Muscle layer of duodenum (tissue), 2 donors: ENCODE data around the gene LCA5.

ENCODE experiments used
- H3K27ac ChIP-seq: one replicate; pipeline ENCODE4 v1.7.0; 2013; ENCODE audit warnings: mild to moderate bottlenecking, low read length
- H3K27me3 ChIP-seq: one replicate; pipeline ENCODE4 v1.7.0; 2013; ENCODE audit warnings: low read depth, mild to moderate bottlenecking, control low read depth, low read length
- H3K36me3 ChIP-seq, 2 donors: one replicate each; pipeline ENCODE4 v1.7.0; 2013; ENCODE audit warnings: low read length in 2 of 2, control low read depth in 1 of 2, mild to moderate bottlenecking in 1 of 2; ENCODE audit not compliant: insufficient read depth in 2 of 2, control insufficient read depth in 1 of 2
- H3K4me1 ChIP-seq, 2 donors: one replicate each; pipeline ENCODE4 v1.7.0; 2013; ENCODE audit warnings: low read length in 2 of 2, mild to moderate bottlenecking in 2 of 2, control low read depth in 1 of 2, moderate library complexity in 1 of 2; ENCODE audit not compliant: insufficient read depth in 2 of 2, control insufficient read depth in 1 of 2
- H3K4me3 ChIP-seq, 2 donors: one replicate each; pipeline ENCODE4 v1.7.0; 2013; ENCODE audit warnings: low read length in 2 of 2, low read depth in 1 of 2, mild to moderate bottlenecking in 1 of 2
- H3K9me3 ChIP-seq, 2 donors: one replicate each; pipeline ENCODE4 v1.7.0; 2013; ENCODE audit warnings: low read length in 2 of 2, control low read depth in 1 of 2, mild to moderate bottlenecking in 1 of 2; ENCODE audit not compliant: control insufficient read depth in 1 of 2
- donor health status: healthy.

The LCA5 gene

DNA sequence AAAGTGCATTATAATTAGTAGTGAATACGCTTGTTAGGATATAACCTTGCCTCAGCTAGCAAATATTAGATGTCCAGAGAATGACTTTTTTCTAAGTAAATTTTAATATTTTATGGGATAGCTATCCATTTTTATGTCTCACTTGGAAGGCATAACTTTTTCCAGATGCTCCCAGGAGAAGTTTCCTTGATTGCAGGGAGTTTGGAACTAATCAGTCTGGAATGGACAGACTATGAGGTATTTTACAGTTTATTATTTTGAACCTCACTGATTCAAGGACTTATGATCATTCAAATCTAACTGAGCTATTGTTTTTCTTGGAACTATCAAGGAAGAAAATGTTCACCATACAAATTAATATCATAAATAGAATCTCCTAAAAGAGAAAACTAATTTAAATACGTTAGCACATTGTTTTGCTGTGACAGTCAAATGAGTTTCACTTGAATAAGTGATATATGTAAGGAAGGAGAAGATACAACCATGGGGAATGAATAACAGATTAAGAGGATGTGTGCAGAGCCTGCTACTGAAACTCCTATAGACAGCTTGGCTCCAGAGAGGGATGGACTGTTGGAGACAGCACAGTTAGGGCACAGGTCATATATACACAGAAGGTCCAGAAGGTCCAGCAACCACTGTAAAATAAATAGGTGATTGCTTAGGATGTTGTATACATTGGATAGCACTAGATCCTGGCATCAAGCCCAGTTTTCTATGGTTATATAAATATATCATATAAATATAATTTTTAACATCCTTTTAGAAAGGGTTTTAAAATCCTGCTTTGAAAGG is 20.6 kb upstream of the LCA5 start:
- Histone ChIP-seq H3K36me3 (no peaks in the 10 kb centered on the region), H3K27ac (no peak overlapping the region), H3K27me3 (no peaks in the 10 kb centered on the region)

GRCh38 chr6:79554305-79554704 is 17.1 kb upstream of the LCA5 start:
- Histone ChIP-seq H3K27me3 (no peaks in the 10 kb centered on the region), H3K9me3 (no peaks in the 10 kb centered on the region), H3K4me1 (no peaks in the 10 kb centered on the region)

More for the DNA sequence above, 20.6 kb upstream of the LCA5 start:
- no peak overlapping the region for H3K4me3 ChIP-seq
- H3K4me1 ChIP-seq, result no peaks in the 10 kb centered on the region
- no peaks in the 10 kb centered on the region for H3K9me3 ChIP-seq

DNA sequence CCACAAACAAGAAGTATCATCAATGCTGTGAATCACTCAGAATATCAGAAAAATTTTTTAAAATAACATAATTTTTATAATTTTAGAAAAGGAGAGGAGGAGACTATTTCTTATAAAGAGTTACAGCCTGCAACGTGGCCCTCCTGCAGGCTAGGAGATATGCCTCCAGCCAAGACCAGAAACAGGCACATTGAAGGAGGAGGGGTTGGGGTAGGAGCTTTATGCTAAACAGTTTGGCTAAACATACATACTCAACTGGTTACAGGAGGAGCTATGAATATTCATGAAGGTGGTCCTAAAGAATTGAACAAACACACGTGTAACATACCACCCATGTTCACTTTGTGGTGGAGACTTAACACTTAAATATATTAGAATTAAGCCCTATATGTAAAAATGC is 14.2 kb upstream of the LCA5 start:
- peaks cover 0 to 8% of the 10 kb centered on the region in 2 donors for H3K36me3 ChIP-seq
- H3K4me3 ChIP-seq, result no peak overlapping the region
- H3K9me3 ChIP-seq, result no peaks in the 10 kb centered on the region
- H3K4me1 ChIP-seq, result no peaks in the 10 kb centered on the region
- no peak overlapping the region for H3K27ac ChIP-seq
- no peaks in the 10 kb centered on the region for H3K27me3 ChIP-seq

More at GRCh38 chr6:79554305-79554704, 17.1 kb upstream of the LCA5 start:
- Histone ChIP-seq H3K27ac (no peak overlapping the region), H3K36me3 (peaks cover 0 to 8% of the 10 kb centered on the region in 2 donors), H3K4me3 (no peak overlapping the region)

GRCh38 chr6:79548304-79548703 is 11.1 kb upstream of the LCA5 start:
- H3K36me3 ChIP-seq, result peaks cover 0 to 8% of the 10 kb centered on the region in 2 donors
- no peak overlapping the region for H3K27ac ChIP-seq
- no peak overlapping the region for H3K4me3 ChIP-seq
- no peaks in the 10 kb centered on the region for H3K9me3 ChIP-seq
- H3K4me1 ChIP-seq, result peaks cover 6 to 9% of the 10 kb centered on the region in 2 donors
- no peaks in the 10 kb centered on the region for H3K27me3 ChIP-seq

GRCh38 chr6:79546186-79546585 is 9.0 kb upstream of the LCA5 start:
- peak overlapping the region; percentile 83 for H3K27ac ChIP-seq
- peaks cover 6 to 9% of the 10 kb centered on the region in 2 donors for H3K4me1 ChIP-seq
- peaks cover 0 to 12% of the 10 kb centered on the region in 2 donors for H3K36me3 ChIP-seq
- H3K9me3 ChIP-seq, result no peaks in the 10 kb centered on the region
- no peaks in the 10 kb centered on the region for H3K27me3 ChIP-seq
- no peak overlapping the region for H3K4me3 ChIP-seq

DNA sequence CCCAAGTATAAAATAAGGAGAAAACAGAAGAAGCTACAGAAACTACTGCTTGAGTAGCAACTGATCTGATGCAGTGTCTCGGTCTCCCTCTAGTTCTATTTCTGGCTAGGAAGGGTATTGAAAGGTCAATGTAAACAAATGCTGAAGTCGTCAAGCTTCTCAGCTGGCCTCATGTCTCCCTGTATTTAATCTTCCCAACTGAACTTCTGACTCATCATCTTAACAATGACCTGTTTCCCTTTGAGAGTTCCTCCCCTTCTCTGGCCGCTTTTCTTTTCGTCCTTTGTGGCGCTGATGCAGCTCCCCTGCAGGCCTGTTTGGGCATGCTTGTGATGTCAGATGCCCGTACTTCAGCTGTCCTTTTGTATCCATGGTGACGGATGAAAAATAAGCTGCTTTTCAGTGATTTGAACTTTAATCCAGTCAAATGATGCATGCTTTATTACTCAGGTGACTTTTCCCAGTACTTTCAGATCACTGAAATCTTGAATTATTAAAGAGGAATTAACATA is 7.8 kb upstream of the LCA5 start:
- Histone ChIP-seq H3K4me3 (peak overlapping the region; percentile 5 to 18), H3K27me3 (no peaks in the 10 kb centered on the region), H3K4me1 (peaks cover 6 to 9% of the 10 kb centered on the region in 2 donors), H3K36me3 (peaks cover 0 to 4% of the 10 kb centered on the region in 2 donors), H3K27ac (peak overlapping the region; percentile 83), H3K9me3 (no peaks in the 10 kb centered on the region)

- Histone ChIP-seq H3K27ac (peak overlapping the region; percentile 74), H3K4me3 (no peak overlapping the region), H3K9me3 (no peaks in the 10 kb centered on the region), H3K27me3 (no peaks in the 10 kb centered on the region), H3K4me1 (peaks cover 6 to 9% of the 10 kb centered on the region in 2 donors), H3K36me3 (peaks cover 0 to 4% of the 10 kb centered on the region in 2 donors)
These were observed 7.2 kb upstream of the LCA5 start for GRCh38 chr6:79544299-79544927.

DNA sequence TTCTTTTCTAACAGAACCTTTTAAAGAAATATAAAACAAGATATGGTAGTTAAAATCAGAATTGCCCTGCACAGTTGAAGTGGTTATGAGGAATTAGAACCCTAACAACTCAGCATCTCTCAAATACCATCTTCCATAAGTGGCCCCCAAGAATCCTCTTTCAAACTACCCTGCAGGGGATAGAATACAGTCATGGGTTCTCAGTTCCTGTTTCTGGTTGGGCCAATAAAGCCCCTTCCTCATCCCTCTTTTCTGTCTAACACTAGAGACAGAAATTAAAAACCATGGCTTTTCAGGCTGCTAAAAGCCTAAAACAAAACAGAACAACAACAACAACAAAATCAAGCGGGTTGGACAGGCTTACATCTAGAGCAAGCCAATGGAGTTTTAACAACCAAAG is 6.7 kb upstream of the LCA5 start:
- no peaks in the 10 kb centered on the region for H3K9me3 ChIP-seq
- H3K27ac ChIP-seq, result peak overlapping the region; percentile 74
- H3K4me3 ChIP-seq, result no peak overlapping the region
- H3K36me3 ChIP-seq, result peaks cover 0 to 4% of the 10 kb centered on the region in 2 donors
- no peaks in the 10 kb centered on the region for H3K27me3 ChIP-seq
- H3K4me1 ChIP-seq, result peaks cover 6 to 9% of the 10 kb centered on the region in 2 donors

DNA sequence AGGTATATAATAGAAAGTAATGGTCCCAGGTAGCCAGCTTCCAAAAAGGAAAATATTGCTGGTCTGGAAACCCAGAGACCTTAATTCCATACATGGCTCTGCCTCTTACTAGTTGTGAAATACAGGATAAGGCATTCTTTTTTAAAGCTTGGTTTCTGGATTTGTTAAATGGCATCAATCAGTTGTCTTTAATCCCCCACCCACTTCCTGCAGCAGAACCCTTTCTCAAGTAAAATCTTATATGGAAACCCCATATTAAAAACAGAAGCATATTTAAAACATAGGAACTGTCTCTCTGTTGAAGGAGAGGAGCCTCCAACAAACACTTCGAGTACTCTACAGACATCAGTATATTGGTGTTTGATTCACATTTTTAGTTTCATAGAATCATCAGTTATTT is 6.2 kb upstream of the LCA5 start:
- no peak overlapping the region for H3K4me3 ChIP-seq
- peaks cover 0 to 4% of the 10 kb centered on the region in 2 donors for H3K36me3 ChIP-seq
- no peak overlapping the region for H3K27ac ChIP-seq
- H3K27me3 ChIP-seq, result no peaks in the 10 kb centered on the region
- H3K9me3 ChIP-seq, result no peaks in the 10 kb centered on the region
- H3K4me1 ChIP-seq, result peaks cover 6 to 9% of the 10 kb centered on the region in 2 donors

- no peaks in the 10 kb centered on the region for H3K4me1 ChIP-seq
- no peaks in the 10 kb centered on the region for H3K9me3 ChIP-seq
- peak overlapping the region; percentile 91 to 96 for H3K4me3 ChIP-seq
- H3K27me3 ChIP-seq, result no peaks in the 10 kb centered on the region
- H3K36me3 ChIP-seq, result peaks cover 0 to 4% of the 10 kb centered on the region in 2 donors
- H3K27ac ChIP-seq, result peak overlapping the region; percentile 90
These were observed 1.1 kb upstream of the LCA5 start for GRCh38 chr6:79538106-79538971.

- no peaks in the 10 kb centered on the region for H3K4me1 ChIP-seq
- H3K4me3 ChIP-seq, result peak overlapping the region; percentile 91 to 96
These were observed 661 bp downstream of the LCA5 start for GRCh38 chr6:79536585-79536953.

More at GRCh38 chr6:79536585-79536953, 661 bp downstream of the LCA5 start:
- Histone ChIP-seq H3K27ac (peak overlapping the region; percentile 90), H3K9me3 (no peaks in the 10 kb centered on the region), H3K27me3 (no peaks in the 10 kb centered on the region), H3K36me3 (peaks cover 0 to 4% of the 10 kb centered on the region in 2 donors)
